SU-DHL-6 (cell line): ENCODE results near the gene CACNB2.

Experiments
- CTCF ChIP-seq: fragments of 200-600 bp; sonication (generic); IDR thresholded peaks from one replicate; pipeline ENCODE4 v1.5.1; 2017; ENCODE audit warnings: antibody characterized with exemption, mild to moderate bottlenecking, low read length, moderate library complexity; ENCODE audit not compliant: insufficient read depth, poor library complexity, severe bottlenecking
- EZH2phosphoT487 ChIP-seq: fragments of 200-600 bp; sonication (generic), shearing (Covaris generic); conservative IDR thresholded peaks from 2 replicates; pipeline ENCODE4 v1.6.1; 2018; ENCODE audit warnings: mild to moderate bottlenecking, antibody characterized with exemption, low read length, moderate library complexity, mixed read lengths

DNA sequence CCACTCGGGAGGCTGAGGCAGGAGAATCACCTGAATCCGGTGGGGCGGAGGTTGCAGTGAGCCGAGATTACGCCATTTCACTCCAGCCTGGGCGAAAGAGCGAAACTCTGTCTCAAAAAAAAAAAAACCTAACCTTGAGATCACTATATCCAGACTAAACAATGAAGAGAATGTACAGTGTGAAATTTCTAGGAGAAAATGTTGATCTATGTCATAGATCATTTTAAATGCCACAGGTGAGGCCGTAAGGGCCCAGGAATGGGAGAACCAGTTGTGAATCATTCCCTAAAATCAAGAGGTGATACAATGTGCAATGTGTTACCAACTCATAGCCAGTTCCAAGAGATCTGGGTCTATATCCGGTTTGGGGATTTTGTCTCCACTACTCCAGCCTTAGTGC, 158.0 kb downstream of the CACNB2 start:
- TF ChIP-seq CTCF (no peak), EZH2phosphoT487 (no peak)
